Measurements from ENCODE around the gene SDHA. TPM values are rescaled to one million over a fixed set of nuclear protein-coding genes. Genes with fewer than 3 reads are reported as not detected.
"Not testable (repeated sequence)": the region's sequence is repeated elsewhere in the genome, so short reads cannot be mapped to it uniquely, and the experiment has no call there.

SDHA gene
- total RNA-seq, 1 donor, result 186 TPM

- not testable (repeated sequence) for H3K27me3 ChIP-seq (ENCODE audit: insufficient read depth, low read length); H3K4me1 ChIP-seq (ENCODE audit: insufficient read depth, low read length); H3K4me3 ChIP-seq (ENCODE audit: low read length); H3K9me3 ChIP-seq (ENCODE audit: low read depth, low read length)
These were observed 81.8 kb downstream of the SDHA start for GRCh38 chr5:299921-300320.

GRCh38 chr5:300691-301435 is 82.7 kb downstream of the SDHA start:
- not testable (repeated sequence) for H3K4me1 ChIP-seq (ENCODE audit: insufficient read depth, low read length); H3K9me3 ChIP-seq (ENCODE audit: low read depth, low read length); H3K27me3 ChIP-seq (ENCODE audit: insufficient read depth, low read length)

GRCh38 chr5:302416-302815 is 84.3 kb downstream of the SDHA start:
- not testable (repeated sequence) for H3K4me1 ChIP-seq (ENCODE audit: insufficient read depth, low read length); H3K4me3 ChIP-seq (ENCODE audit: low read length); H3K9me3 ChIP-seq (ENCODE audit: low read depth, low read length); H3K27me3 ChIP-seq (ENCODE audit: insufficient read depth, low read length)

More at GRCh38 chr5:300691-301435, 82.7 kb downstream of the SDHA start:
- not testable (repeated sequence) for H3K4me3 ChIP-seq (ENCODE audit: low read length)

- no peak overlapping the region for H3K4me3 ChIP-seq (ENCODE audit: low read length)
- no peaks in the 10 kb centered on the region for H3K4me1 ChIP-seq (ENCODE audit: insufficient read depth, low read length)
- no peaks in the 10 kb centered on the region for H3K27me3 ChIP-seq (ENCODE audit: insufficient read depth, low read length)
- no peaks in the 10 kb centered on the region for H3K9me3 ChIP-seq (ENCODE audit: low read depth, low read length)
These were observed 84.8 kb downstream of the SDHA start for GRCh38 chr5:302966-303365.

GRCh38 chr5:303741-304140 is 85.6 kb downstream of the SDHA start:
- not testable (repeated sequence) for H3K4me3 ChIP-seq (ENCODE audit: low read length); H3K4me1 ChIP-seq (ENCODE audit: insufficient read depth, low read length); H3K9me3 ChIP-seq (ENCODE audit: low read depth, low read length); H3K27me3 ChIP-seq (ENCODE audit: insufficient read depth, low read length)

- H3K4me3 ChIP-seq (ENCODE audit: low read length), result no peak overlapping the region
- no peaks in the 10 kb centered on the region for H3K4me1 ChIP-seq (ENCODE audit: insufficient read depth, low read length)
- H3K9me3 ChIP-seq (ENCODE audit: low read depth, low read length), result no peaks in the 10 kb centered on the region
- H3K27me3 ChIP-seq (ENCODE audit: insufficient read depth, low read length), result no peaks in the 10 kb centered on the region
These were observed 86.9 kb downstream of the SDHA start for GRCh38 chr5:305050-305449.

- Histone ChIP-seq H3K27me3 (ENCODE audit: insufficient read depth, low read length) (no peaks in the 10 kb centered on the region), H3K4me1 (ENCODE audit: insufficient read depth, low read length) (no peaks in the 10 kb centered on the region), H3K4me3 (ENCODE audit: low read length) (no peak overlapping the region), H3K9me3 (ENCODE audit: low read depth, low read length) (no peaks in the 10 kb centered on the region)
These were observed 87.3 kb downstream of the SDHA start for GRCh38 chr5:305459-305858.

- no peaks in the 10 kb centered on the region for H3K4me1 ChIP-seq (ENCODE audit: insufficient read depth, low read length)
- no peak overlapping the region for H3K4me3 ChIP-seq (ENCODE audit: low read length)
- no peaks in the 10 kb centered on the region for H3K27me3 ChIP-seq (ENCODE audit: insufficient read depth, low read length)
- no peaks in the 10 kb centered on the region for H3K9me3 ChIP-seq (ENCODE audit: low read depth, low read length)
These were observed 88.1 kb downstream of the SDHA start for GRCh38 chr5:306011-306805.

Other genes starting within 250 kb of the SDHA start
- gene PLEKHG4B, start 126.2 kb upstream of the SDHA start, total RNA-seq, result under 0.01 TPM
- not detected for gene LRRC14B, start 26.8 kb upstream of the SDHA start, total RNA-seq
- gene CCDC127, start 167 bp upstream of the SDHA start, total RNA-seq, result 1.4 TPM
- 26.9 TPM for gene PDCD6, start 53.3 kb downstream of the SDHA start, total RNA-seq
- 0.31 TPM for gene AHRR, start 103.4 kb downstream of the SDHA start, total RNA-seq
- 31.8 TPM for gene EXOC3, start 224.9 kb downstream of the SDHA start, total RNA-seq

Data from mononuclear cell (primary cell).